Neural cell (in vitro differentiated cells): Measurements from ENCODE around the gene CCDC127. TPM values are rescaled to one million over a fixed set of nuclear protein-coding genes. Genes with fewer than 3 reads are reported as not detected.

Experiments used
- H2AFZ ChIP-seq: fragments of 200-600, 300-800 bp; sonication (generic), shearing (Covaris generic); 2 replicates; pipeline ENCODE4 v1.6.0; 2014; ENCODE audit warnings: low read depth, mild to moderate bottlenecking, antibody characterized with exemption, low read length, moderate library complexity
- H3F3A ChIP-seq: fragments of 200-600 bp; shearing (Covaris generic); 2 replicates; pipeline ENCODE4 v1.6.1; 2016; ENCODE audit warnings: mild to moderate bottlenecking, moderate library complexity, mixed read lengths, antibody characterized with exemption, low read length; ENCODE audit not compliant: insufficient read depth, poor library complexity, severe bottlenecking
- H3K27ac ChIP-seq: fragments of 200-600, 300-800 bp; sonication (generic), shearing (Covaris generic); 2 replicates; pipeline ENCODE4 v1.5.1; 2014; ENCODE audit warnings: mild to moderate bottlenecking, low read length, moderate library complexity
- H3K27me3 ChIP-seq: fragments of 300-800, 200-600 bp; sonication (generic), shearing (Covaris generic); 2 replicates; pipeline ENCODE4 v1.6.0; 2014; ENCODE audit warnings: mild to moderate bottlenecking, low read depth, low read length, moderate library complexity; ENCODE audit not compliant: insufficient read depth
- H3K36me3 ChIP-seq: fragments of 300-800, 200-600 bp; sonication (generic), shearing (Covaris generic); 2 replicates; pipeline ENCODE4 v1.5.1; 2014; ENCODE audit warnings: mild to moderate bottlenecking, antibody characterized with exemption, low read length, moderate library complexity; ENCODE audit not compliant: insufficient read depth
- H3K4me2 ChIP-seq: fragments of 300-800, 200-600 bp; sonication (generic), shearing (Covaris generic); 2 replicates; pipeline ENCODE4 v1.6.0; 2014; ENCODE audit warnings: mild to moderate bottlenecking, low read length
- H3K4me3 ChIP-seq: fragments of 300-800, 200-600 bp; sonication (generic), shearing (Covaris generic); 2 replicates; pipeline ENCODE4 v1.5.1; 2014; ENCODE audit warnings: mild to moderate bottlenecking, low read length, moderate library complexity
- H3K79me2 ChIP-seq: fragments of 200-600 bp; shearing (Covaris generic); replicated peaks from 2 replicates; pipeline ENCODE4 v1.6.0; 2014; ENCODE audit warnings: mild to moderate bottlenecking, low read length, moderate library complexity; ENCODE audit not compliant: insufficient read depth
- H3K9ac ChIP-seq: fragments of 300-800, 200-600 bp; sonication (generic), shearing (Covaris generic); 2 replicates; pipeline ENCODE4 v1.6.1; 2016; ENCODE audit warnings: mild to moderate bottlenecking, low read length, mixed read lengths
- H3K9me2 ChIP-seq: fragments of 200-600 bp; shearing (Covaris generic); 2 replicates; pipeline ENCODE4 v1.6.1; 2016; ENCODE audit warnings: mild to moderate bottlenecking, low read length, mixed read lengths; ENCODE audit not compliant: insufficient read depth
- H3K9me3 ChIP-seq: fragments of 200-600, 300-800 bp; sonication (generic), shearing (Covaris generic); 2 replicates; pipeline ENCODE4 v1.6.1; 2016; ENCODE audit warnings: mild to moderate bottlenecking, mixed run types, low read length, moderate library complexity, mixed read lengths
- H4K20me1 ChIP-seq: fragments of 200-600 bp; shearing (Covaris generic); 2 replicates; pipeline ENCODE4 v1.6.1; 2016; ENCODE audit warnings: mild to moderate bottlenecking, mixed run types; ENCODE audit not compliant: insufficient read depth
- CTCF ChIP-seq: fragments of 450-650 bp; IDR thresholded peaks from 2 replicates; pipeline ENCODE4 v1.5.1; 2014; ENCODE audit warnings: antibody characterized with exemption, mild to moderate bottlenecking, moderate library complexity; ENCODE audit not compliant: poor library complexity, severe bottlenecking
- EP300 ChIP-seq: fragments of 450-650 bp; conservative IDR thresholded peaks from 2 replicates; pipeline ENCODE4 v1.6.1; 2014; ENCODE audit warnings: antibody characterized with exemption, mild to moderate bottlenecking, moderate library complexity; ENCODE audit not compliant: poor library complexity, severe bottlenecking
- EZH2 ChIP-seq: fragments of 200-600, 300-800 bp; shearing (Covaris generic), sonication (generic); IDR thresholded peaks from 2 replicates; pipeline ENCODE4 v1.6.1; 2014; ENCODE audit warnings: antibody characterized with exemption, low read length, borderline replicate concordance, mild to moderate bottlenecking; ENCODE audit not compliant: insufficient read depth, poor library complexity, severe bottlenecking
- MXI1 ChIP-seq: fragments of 450-650 bp; conservative IDR thresholded peaks from 2 replicates; pipeline ENCODE4 v1.6.1; 2014; ENCODE audit warnings: antibody characterized with exemption, mild to moderate bottlenecking; ENCODE audit not compliant: poor library complexity, severe bottlenecking
- POLR2AphosphoS5 ChIP-seq: IDR thresholded peaks from 2 replicates; pipeline ENCODE4 v1.6.1; 2012
- RAD21 ChIP-seq: fragments of 450-650 bp; conservative IDR thresholded peaks from 2 replicates; pipeline ENCODE4 v1.6.1; 2014; ENCODE audit warnings: antibody characterized with exemption, mild to moderate bottlenecking, moderate library complexity
- SMC3 ChIP-seq: fragments of 450-650 bp; conservative IDR thresholded peaks from 2 replicates; pipeline ENCODE4 v1.6.1; 2014; ENCODE audit warnings: antibody characterized with exemption, mild to moderate bottlenecking, moderate library complexity; ENCODE audit not compliant: poor library complexity
- TAF1 ChIP-seq: IDR thresholded peaks from 2 replicates; pipeline ENCODE4 v1.6.1; 2012; ENCODE audit warnings: low read depth
- polyA plus RNA-seq: library from polyadenylated mRNA; depleted of rRNA; stranded (reverse); fragments of >200 nt; gene quantifications from 2 replicates; pipeline ENCODE4 v1.2.3, GENCODE V29; 2014
- TF ChIP-seq, protein P1 (sequence below): IDR thresholded peaks from 2 replicates; pipeline ENCODE4 v1.6.1; 2012; ENCODE audit warnings: borderline replicate concordance

CCDC127 gene
- polyA plus RNA-seq, 1 donor from 2014 or later = 5.4 TPM

- no peaks in the 10 kb centered on the region for H3F3A ChIP-seq
- TF ChIP-seq SMC3 (no peak), RAD21 (no peak), EZH2 (no peak), TAF1 (no peak), MXI1 (no peak), POLR2AphosphoS5 (no peak), EP300 (no peak), CTCF (no peak)
- TF ChIP-seq, protein P1, sequence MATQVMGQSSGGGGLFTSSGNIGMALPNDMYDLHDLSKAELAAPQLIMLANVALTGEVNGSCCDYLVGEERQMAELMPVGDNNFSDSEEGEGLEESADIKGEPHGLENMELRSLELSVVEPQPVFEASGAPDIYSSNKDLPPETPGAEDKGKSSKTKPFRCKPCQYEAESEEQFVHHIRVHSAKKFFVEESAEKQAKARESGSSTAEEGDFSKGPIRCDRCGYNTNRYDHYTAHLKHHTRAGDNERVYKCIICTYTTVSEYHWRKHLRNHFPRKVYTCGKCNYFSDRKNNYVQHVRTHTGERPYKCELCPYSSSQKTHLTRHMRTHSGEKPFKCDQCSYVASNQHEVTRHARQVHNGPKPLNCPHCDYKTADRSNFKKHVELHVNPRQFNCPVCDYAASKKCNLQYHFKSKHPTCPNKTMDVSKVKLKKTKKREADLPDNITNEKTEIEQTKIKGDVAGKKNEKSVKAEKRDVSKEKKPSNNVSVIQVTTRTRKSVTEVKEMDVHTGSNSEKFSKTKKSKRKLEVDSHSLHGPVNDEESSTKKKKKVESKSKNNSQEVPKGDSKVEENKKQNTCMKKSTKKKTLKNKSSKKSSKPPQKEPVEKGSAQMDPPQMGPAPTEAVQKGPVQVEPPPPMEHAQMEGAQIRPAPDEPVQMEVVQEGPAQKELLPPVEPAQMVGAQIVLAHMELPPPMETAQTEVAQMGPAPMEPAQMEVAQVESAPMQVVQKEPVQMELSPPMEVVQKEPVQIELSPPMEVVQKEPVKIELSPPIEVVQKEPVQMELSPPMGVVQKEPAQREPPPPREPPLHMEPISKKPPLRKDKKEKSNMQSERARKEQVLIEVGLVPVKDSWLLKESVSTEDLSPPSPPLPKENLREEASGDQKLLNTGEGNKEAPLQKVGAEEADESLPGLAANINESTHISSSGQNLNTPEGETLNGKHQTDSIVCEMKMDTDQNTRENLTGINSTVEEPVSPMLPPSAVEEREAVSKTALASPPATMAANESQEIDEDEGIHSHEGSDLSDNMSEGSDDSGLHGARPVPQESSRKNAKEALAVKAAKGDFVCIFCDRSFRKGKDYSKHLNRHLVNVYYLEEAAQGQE = no peak
- H3K36me3 ChIP-seq = no peaks in the 10 kb centered on the region
- no peaks in the 10 kb centered on the region for H3K9me3 ChIP-seq
- H3K4me3 ChIP-seq = no peak overlapping the region
- no peak overlapping the region for H3K9ac ChIP-seq
- no peaks in the 10 kb centered on the region for H3K79me2 ChIP-seq
- H3K9me2 ChIP-seq = no peaks in the 10 kb centered on the region
- no peak overlapping the region for H3K4me2 ChIP-seq
- no peaks in the 10 kb centered on the region for H4K20me1 ChIP-seq
- H2AFZ ChIP-seq = no peak overlapping the region
- H3K27me3 ChIP-seq = no peaks in the 10 kb centered on the region
- H3K27ac ChIP-seq = no peak overlapping the region
Measured at GRCh38 chr5:160921-161802, 56.8 kb downstream of the CCDC127 start.

GRCh38 chr5:160173-160510 is 57.8 kb downstream of the CCDC127 start:
- no peak overlapping the region for H2AFZ ChIP-seq
- no peak overlapping the region for H3K27ac ChIP-seq
- H3K4me3 ChIP-seq = no peak overlapping the region
- H3F3A ChIP-seq = no peaks in the 10 kb centered on the region
- H4K20me1 ChIP-seq = no peaks in the 10 kb centered on the region
- no peak overlapping the region for H3K9ac ChIP-seq
- no peaks in the 10 kb centered on the region for H3K79me2 ChIP-seq
- H3K27me3 ChIP-seq = no peaks in the 10 kb centered on the region
- no peak overlapping the region for H3K4me2 ChIP-seq
- H3K9me2 ChIP-seq = no peaks in the 10 kb centered on the region
- no peaks in the 10 kb centered on the region for H3K9me3 ChIP-seq
- H3K36me3 ChIP-seq = no peaks in the 10 kb centered on the region
- TF ChIP-seq POLR2AphosphoS5 (no peak), MXI1 (no peak), SMC3 (no peak), CTCF (no peak), EP300 (no peak), TAF1 (no peak), RAD21 (no peak), EZH2 (no peak)
- TF ChIP-seq, protein P1 = no peak
